HEK293 (cell line): ENCODE data around the gene GLMP.

ENCODE experiments used
- BCL11B ChIP-seq: fragments of 450-650 bp; formaldehyde crosslinking; IDR thresholded peaks from 2 replicates; pipeline ENCODE4 v1.5.1; 2016; ENCODE audit warnings: low read depth, missing biosample characterization, missing genetic modification characterization
- GLI4 ChIP-seq: fragments of 450-650 bp; formaldehyde crosslinking; IDR thresholded peaks from 2 replicates; pipeline ENCODE4 v1.5.1; 2016; ENCODE audit warnings: missing biosample characterization, missing genetic modification characterization
- KLF1 ChIP-seq: fragments of 450-650 bp; formaldehyde crosslinking; IDR thresholded peaks from 2 replicates; pipeline ENCODE4 v1.5.1; 2016; ENCODE audit warnings: missing biosample characterization, missing genetic modification characterization
- KLF7 ChIP-seq: fragments of 450-650 bp; formaldehyde crosslinking; IDR thresholded peaks from 2 replicates; pipeline ENCODE4 v1.5.1; 2016; ENCODE audit warnings: missing biosample characterization, missing genetic modification characterization, borderline replicate concordance
- SP2 ChIP-seq: fragments of 450-650 bp; formaldehyde crosslinking; IDR thresholded peaks from 2 replicates; pipeline ENCODE4 v1.5.1; 2016; ENCODE audit warnings: missing biosample characterization, missing genetic modification characterization
- ZNF138 ChIP-seq: fragments of 450-650 bp; formaldehyde crosslinking; IDR thresholded peaks from 2 replicates; pipeline ENCODE4 v1.5.1; 2016; ENCODE audit warnings: missing biosample characterization, missing genetic modification characterization, borderline replicate concordance
- ZNF140 ChIP-seq: fragments of 450-650 bp; formaldehyde crosslinking; IDR thresholded peaks from 2 replicates; pipeline ENCODE4 v1.5.1; 2016; ENCODE audit warnings: missing biosample characterization, missing genetic modification characterization
- ZNF184 ChIP-seq: fragments of 450-650 bp; IDR thresholded peaks from 2 replicates; pipeline ENCODE4 v1.5.1; 2018; ENCODE audit warnings: missing biosample characterization, mild to moderate bottlenecking, missing genetic modification characterization
- ZNF2 ChIP-seq: fragments of 450-650 bp; formaldehyde crosslinking; IDR thresholded peaks from 2 replicates; pipeline ENCODE4 v1.5.1; 2016; ENCODE audit warnings: missing biosample characterization, missing genetic modification characterization
- ZNF211 ChIP-seq: fragments of 450-650 bp; formaldehyde crosslinking; IDR thresholded peaks from 2 replicates; pipeline ENCODE4 v1.5.1; 2016; ENCODE audit warnings: low read depth, missing biosample characterization, missing genetic modification characterization
- ZNF221 ChIP-seq: fragments of 450-650 bp; formaldehyde crosslinking; IDR thresholded peaks from 2 replicates; pipeline ENCODE4 v1.5.1; 2017; ENCODE audit warnings: missing biosample characterization, missing genetic modification characterization, borderline replicate concordance
- ZNF350 ChIP-seq: fragments of 450-650 bp; formaldehyde crosslinking; IDR thresholded peaks from 2 replicates; pipeline ENCODE4 v1.5.0; 2017; ENCODE audit warnings: missing biosample characterization, mild to moderate bottlenecking, missing genetic modification characterization
- ZNF391 ChIP-seq: fragments of 450-650 bp; formaldehyde crosslinking; IDR thresholded peaks from 2 replicates; pipeline ENCODE4 v1.5.1; 2016; ENCODE audit warnings: low read depth, missing biosample characterization, missing genetic modification characterization, borderline replicate concordance
- ZNF404 ChIP-seq: fragments of 450-650 bp; formaldehyde crosslinking; IDR thresholded peaks from 2 replicates; pipeline ENCODE4 v1.5.1; 2017; ENCODE audit warnings: missing biosample characterization, missing genetic modification characterization
- ZNF48 ChIP-seq: fragments of 450-650 bp; formaldehyde crosslinking; IDR thresholded peaks from 2 replicates; pipeline ENCODE4 v1.5.1; 2016; ENCODE audit warnings: missing biosample characterization, missing genetic modification characterization
- ZNF530 ChIP-seq: fragments of 450-650 bp; formaldehyde crosslinking; IDR thresholded peaks from 2 replicates; pipeline ENCODE4 v1.5.1; 2016; ENCODE audit warnings: low read depth, missing biosample characterization, missing genetic modification characterization
- ZNF544 ChIP-seq: fragments of 450-650 bp; formaldehyde crosslinking; IDR thresholded peaks from 2 replicates; pipeline ENCODE4 v1.5.0; 2017; ENCODE audit warnings: missing biosample characterization, missing genetic modification characterization
- ZNF558 ChIP-seq: fragments of 450-650 bp; formaldehyde crosslinking; IDR thresholded peaks from 2 replicates; pipeline ENCODE4 v1.5.1; 2016; ENCODE audit warnings: missing biosample characterization, missing genetic modification characterization
- ZNF561 ChIP-seq: fragments of 450-650 bp; IDR thresholded peaks from 2 replicates; pipeline ENCODE4 v1.5.1; 2018; ENCODE audit warnings: missing biosample characterization, missing genetic modification characterization, borderline replicate concordance
- ZNF624 ChIP-seq: fragments of 450-650 bp; formaldehyde crosslinking; IDR thresholded peaks from 2 replicates; pipeline ENCODE4 v1.5.1; 2017; ENCODE audit warnings: missing biosample characterization, missing genetic modification characterization
- ZNF701 ChIP-seq: fragments of 450-650 bp; formaldehyde crosslinking; IDR thresholded peaks from 2 replicates; pipeline ENCODE4 v1.5.1; 2016; ENCODE audit warnings: missing biosample characterization, missing genetic modification characterization
- ZNF837 ChIP-seq: fragments of 450-650 bp; formaldehyde crosslinking; IDR thresholded peaks from 2 replicates; pipeline ENCODE4 v1.5.1; 2016; ENCODE audit warnings: missing biosample characterization, missing genetic modification characterization
- ZXDB ChIP-seq: fragments of 450-650 bp; formaldehyde crosslinking; IDR thresholded peaks from 2 replicates; pipeline ENCODE4 v1.5.1; 2016; ENCODE audit warnings: missing biosample characterization, missing genetic modification characterization
- TF ChIP-seq, protein P1 (sequence below): fragments of 450-650 bp; formaldehyde crosslinking; IDR thresholded peaks from 2 replicates; pipeline ENCODE4 v1.5.1; 2016; ENCODE audit warnings: missing biosample characterization, missing genetic modification characterization
- TF ChIP-seq, protein P2 (sequence below): fragments of 450-650 bp; formaldehyde crosslinking; IDR thresholded peaks from 2 replicates; pipeline ENCODE4 v1.5.1; 2016; ENCODE audit warnings: missing biosample characterization, missing genetic modification characterization, low read depth
- TF ChIP-seq, protein P3 (sequence below): fragments of 450-650 bp; formaldehyde crosslinking; IDR thresholded peaks from 2 replicates; pipeline ENCODE4 v1.5.1; 2016; ENCODE audit warnings: missing biosample characterization, missing genetic modification characterization
- TF ChIP-seq, protein P4 (sequence below): fragments of 450-650 bp; formaldehyde crosslinking; IDR thresholded peaks from 2 replicates; pipeline ENCODE4 v1.5.1; 2017; ENCODE audit warnings: missing biosample characterization, missing genetic modification characterization
- TF ChIP-seq, protein P5 (sequence below): fragments of 450-650 bp; formaldehyde crosslinking; IDR thresholded peaks from 2 replicates; pipeline ENCODE4 v1.5.0; 2017; ENCODE audit warnings: missing biosample characterization, missing genetic modification characterization, borderline replicate concordance

The GLMP gene

DNA sequence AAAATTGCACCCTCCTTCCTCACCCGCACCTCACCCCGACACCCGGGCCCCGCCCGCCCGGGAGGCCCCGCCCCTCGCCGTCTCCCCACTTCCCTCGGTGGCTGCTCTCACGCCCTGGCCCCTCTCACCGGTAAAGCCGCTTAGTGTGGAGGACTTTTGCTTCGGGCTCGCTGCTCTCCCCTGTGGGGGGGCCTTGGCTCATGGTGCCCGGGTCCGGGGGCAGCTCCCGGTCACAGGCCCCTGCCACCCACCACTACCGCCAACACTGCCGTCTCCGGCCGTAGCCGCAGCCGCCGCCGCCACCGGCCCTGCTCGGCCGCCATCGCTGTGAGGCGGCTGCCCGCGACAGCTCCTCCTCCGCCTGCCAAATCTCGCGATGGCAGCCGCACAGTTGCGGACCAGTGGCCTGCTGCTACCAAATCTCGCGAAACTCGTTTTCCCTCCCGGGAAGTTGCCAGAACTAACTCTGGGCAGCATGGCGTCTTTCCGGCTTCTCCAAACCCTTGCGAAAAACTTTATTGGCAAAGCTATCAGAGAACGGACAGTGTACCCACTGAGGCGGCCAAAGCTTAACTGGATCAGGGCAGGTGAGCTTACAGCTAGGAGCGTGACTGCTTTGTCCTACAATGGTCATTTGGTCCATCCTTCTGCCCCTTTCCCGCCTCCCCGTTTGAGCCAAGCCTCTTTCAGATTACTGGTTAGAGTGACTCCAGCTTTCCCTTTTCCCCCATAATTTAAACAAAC is 12.8 kb downstream of the GLMP start, which contains the start of gene SMG5 (continued):
- TF ChIP-seq, protein P1, sequence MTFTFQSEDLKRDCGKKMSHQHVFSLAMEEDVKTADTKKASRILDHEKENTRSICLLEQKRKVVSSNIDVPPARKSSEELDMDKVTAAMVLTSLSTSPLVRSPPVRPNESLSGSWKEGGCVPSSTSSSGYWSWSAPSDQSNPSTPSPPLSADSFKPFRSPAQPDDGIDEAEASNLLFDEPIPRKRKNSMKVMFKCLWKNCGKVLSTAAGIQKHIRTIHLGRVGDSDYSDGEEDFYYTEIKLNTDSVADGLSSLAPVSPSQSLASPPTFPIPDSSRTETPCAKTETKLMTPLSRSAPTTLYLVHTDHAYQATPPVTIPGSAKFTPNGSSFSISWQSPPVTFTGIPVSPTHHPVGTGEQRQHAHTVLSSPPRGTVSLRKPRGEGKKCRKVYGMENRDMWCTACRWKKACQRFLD (tag by site-specific recombination): no peak
- TF ChIP-seq KLF7 (tag by site-specific recombination) (peak; percentile 89; the same call in 1 of the 2 replicates), ZNF404 (tag by site-specific recombination) (no peak), GLI4 (tag by site-specific recombination) (peak; percentile 64; the same call in 1 of the 2 replicates), BCL11B (no peak), ZNF530 (tag by site-specific recombination) (no peak), ZNF837 (tag by site-specific recombination) (no peak), ZNF350 (tag by site-specific recombination) (no peak), ZNF558 (peak; percentile 86), ZNF140 (tag by site-specific recombination) (no peak), ZNF624 (no peak), KLF1 (tag by site-specific recombination) (no peak), ZNF561 (tag by site-specific recombination) (peak; percentile 99), ZNF2 (tag by site-specific recombination) (peak; percentile 86; the same call in 1 of the 2 replicates), ZNF221 (no peak), ZNF701 (no peak), ZNF544 (tag by site-specific recombination) (no peak), ZNF391 (tag by site-specific recombination) (0 out of 2 replicates have a peak, but pooled peaks have one; percentile 70), SP2 (peak; percentile 77), ZNF184 (tag by site-specific recombination) (no peak), ZNF48 (tag by site-specific recombination) (no peak), ZXDB (peak; percentile 99), ZNF211 (tag by site-specific recombination) (no peak), ZNF138 (tag by site-specific recombination) (no peak)
- TF ChIP-seq, protein P2, sequence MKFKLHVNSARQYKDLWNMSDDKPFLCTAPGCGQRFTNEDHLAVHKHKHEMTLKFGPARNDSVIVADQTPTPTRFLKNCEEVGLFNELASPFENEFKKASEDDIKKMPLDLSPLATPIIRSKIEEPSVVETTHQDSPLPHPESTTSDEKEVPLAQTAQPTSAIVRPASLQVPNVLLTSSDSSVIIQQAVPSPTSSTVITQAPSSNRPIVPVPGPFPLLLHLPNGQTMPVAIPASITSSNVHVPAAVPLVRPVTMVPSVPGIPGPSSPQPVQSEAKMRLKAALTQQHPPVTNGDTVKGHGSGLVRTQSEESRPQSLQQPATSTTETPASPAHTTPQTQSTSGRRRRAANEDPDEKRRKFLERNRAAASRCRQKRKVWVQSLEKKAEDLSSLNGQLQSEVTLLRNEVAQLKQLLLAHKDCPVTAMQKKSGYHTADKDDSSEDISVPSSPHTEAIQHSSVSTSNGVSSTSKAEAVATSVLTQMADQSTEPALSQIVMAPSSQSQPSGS: no peak
- TF ChIP-seq, protein P3, sequence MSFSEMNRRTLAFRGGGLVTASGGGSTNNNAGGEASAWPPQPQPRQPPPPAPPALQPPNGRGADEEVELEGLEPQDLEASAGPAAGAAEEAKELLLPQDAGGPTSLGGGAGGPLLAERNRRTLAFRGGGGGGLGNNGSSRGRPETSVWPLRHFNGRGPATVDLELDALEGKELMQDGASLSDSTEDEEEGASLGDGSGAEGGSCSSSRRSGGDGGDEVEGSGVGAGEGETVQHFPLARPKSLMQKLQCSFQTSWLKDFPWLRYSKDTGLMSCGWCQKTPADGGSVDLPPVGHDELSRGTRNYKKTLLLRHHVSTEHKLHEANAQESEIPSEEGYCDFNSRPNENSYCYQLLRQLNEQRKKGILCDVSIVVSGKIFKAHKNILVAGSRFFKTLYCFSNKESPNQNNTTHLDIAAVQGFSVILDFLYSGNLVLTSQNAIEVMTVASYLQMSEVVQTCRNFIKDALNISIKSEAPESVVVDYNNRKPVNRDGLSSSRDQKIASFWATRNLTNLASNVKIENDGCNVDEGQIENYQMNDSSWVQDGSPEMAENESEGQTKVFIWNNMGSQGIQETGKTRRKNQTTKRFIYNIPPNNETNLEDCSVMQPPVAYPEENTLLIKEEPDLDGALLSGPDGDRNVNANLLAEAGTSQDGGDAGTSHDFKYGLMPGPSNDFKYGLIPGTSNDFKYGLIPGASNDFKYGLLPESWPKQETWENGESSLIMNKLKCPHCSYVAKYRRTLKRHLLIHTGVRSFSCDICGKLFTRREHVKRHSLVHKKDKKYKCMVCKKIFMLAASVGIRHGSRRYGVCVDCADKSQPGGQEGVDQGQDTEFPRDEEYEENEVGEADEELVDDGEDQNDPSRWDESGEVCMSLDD (tag by site-specific recombination): 0 out of 2 replicates have a peak, but pooled peaks have one; percentile 28
- TF ChIP-seq, protein P4, sequence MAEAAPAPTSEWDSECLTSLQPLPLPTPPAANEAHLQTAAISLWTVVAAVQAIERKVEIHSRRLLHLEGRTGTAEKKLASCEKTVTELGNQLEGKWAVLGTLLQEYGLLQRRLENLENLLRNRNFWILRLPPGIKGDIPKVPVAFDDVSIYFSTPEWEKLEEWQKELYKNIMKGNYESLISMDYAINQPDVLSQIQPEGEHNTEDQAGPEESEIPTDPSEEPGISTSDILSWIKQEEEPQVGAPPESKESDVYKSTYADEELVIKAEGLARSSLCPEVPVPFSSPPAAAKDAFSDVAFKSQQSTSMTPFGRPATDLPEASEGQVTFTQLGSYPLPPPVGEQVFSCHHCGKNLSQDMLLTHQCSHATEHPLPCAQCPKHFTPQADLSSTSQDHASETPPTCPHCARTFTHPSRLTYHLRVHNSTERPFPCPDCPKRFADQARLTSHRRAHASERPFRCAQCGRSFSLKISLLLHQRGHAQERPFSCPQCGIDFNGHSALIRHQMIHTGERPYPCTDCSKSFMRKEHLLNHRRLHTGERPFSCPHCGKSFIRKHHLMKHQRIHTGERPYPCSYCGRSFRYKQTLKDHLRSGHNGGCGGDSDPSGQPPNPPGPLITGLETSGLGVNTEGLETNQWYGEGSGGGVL (tag by site-specific recombination): 0 out of 2 replicates have a peak, but pooled peaks have one; percentile 24
- TF ChIP-seq, protein P5, sequence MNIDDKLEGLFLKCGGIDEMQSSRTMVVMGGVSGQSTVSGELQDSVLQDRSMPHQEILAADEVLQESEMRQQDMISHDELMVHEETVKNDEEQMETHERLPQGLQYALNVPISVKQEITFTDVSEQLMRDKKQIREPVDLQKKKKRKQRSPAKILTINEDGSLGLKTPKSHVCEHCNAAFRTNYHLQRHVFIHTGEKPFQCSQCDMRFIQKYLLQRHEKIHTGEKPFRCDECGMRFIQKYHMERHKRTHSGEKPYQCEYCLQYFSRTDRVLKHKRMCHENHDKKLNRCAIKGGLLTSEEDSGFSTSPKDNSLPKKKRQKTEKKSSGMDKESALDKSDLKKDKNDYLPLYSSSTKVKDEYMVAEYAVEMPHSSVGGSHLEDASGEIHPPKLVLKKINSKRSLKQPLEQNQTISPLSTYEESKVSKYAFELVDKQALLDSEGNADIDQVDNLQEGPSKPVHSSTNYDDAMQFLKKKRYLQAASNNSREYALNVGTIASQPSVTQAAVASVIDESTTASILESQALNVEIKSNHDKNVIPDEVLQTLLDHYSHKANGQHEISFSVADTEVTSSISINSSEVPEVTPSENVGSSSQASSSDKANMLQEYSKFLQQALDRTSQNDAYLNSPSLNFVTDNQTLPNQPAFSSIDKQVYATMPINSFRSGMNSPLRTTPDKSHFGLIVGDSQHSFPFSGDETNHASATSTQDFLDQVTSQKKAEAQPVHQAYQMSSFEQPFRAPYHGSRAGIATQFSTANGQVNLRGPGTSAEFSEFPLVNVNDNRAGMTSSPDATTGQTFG (tag by site-specific recombination): no peak; the same call in 1 of the 2 replicates
